Neural cell (in vitro differentiated cells): ENCODE data around the gene POLD1. TPM values are rescaled to one million over a fixed set of nuclear protein-coding genes. Genes with fewer than 3 reads are reported as not detected.
A peak's percentile ranks its signal among the peaks of the same experiment; 100 is the strongest.

Experiments used
- H2AFZ ChIP-seq: fragments of 200-600, 300-800 bp; sonication (generic), shearing (Covaris generic); 2 replicates; pipeline ENCODE4 v1.6.0; 2014; ENCODE audit warnings: low read depth, mild to moderate bottlenecking, antibody characterized with exemption, low read length, moderate library complexity
- H3F3A ChIP-seq: fragments of 200-600 bp; shearing (Covaris generic); 2 replicates; pipeline ENCODE4 v1.6.1; 2016; ENCODE audit warnings: mild to moderate bottlenecking, moderate library complexity, mixed read lengths, antibody characterized with exemption, low read length; ENCODE audit not compliant: insufficient read depth, poor library complexity, severe bottlenecking
- H3K27ac ChIP-seq: fragments of 200-600, 300-800 bp; sonication (generic), shearing (Covaris generic); 2 replicates; pipeline ENCODE4 v1.5.1; 2014; ENCODE audit warnings: mild to moderate bottlenecking, low read length, moderate library complexity
- H3K27me3 ChIP-seq: fragments of 300-800, 200-600 bp; sonication (generic), shearing (Covaris generic); 2 replicates; pipeline ENCODE4 v1.6.0; 2014; ENCODE audit warnings: mild to moderate bottlenecking, low read depth, low read length, moderate library complexity; ENCODE audit not compliant: insufficient read depth
- H3K36me3 ChIP-seq: fragments of 300-800, 200-600 bp; sonication (generic), shearing (Covaris generic); 2 replicates; pipeline ENCODE4 v1.5.1; 2014; ENCODE audit warnings: mild to moderate bottlenecking, antibody characterized with exemption, low read length, moderate library complexity; ENCODE audit not compliant: insufficient read depth
- H3K4me2 ChIP-seq: fragments of 300-800, 200-600 bp; sonication (generic), shearing (Covaris generic); 2 replicates; pipeline ENCODE4 v1.6.0; 2014; ENCODE audit warnings: mild to moderate bottlenecking, low read length
- H3K4me3 ChIP-seq: fragments of 300-800, 200-600 bp; sonication (generic), shearing (Covaris generic); 2 replicates; pipeline ENCODE4 v1.5.1; 2014; ENCODE audit warnings: mild to moderate bottlenecking, low read length, moderate library complexity
- H3K79me2 ChIP-seq: fragments of 200-600 bp; shearing (Covaris generic); replicated peaks from 2 replicates; pipeline ENCODE4 v1.6.0; 2014; ENCODE audit warnings: mild to moderate bottlenecking, low read length, moderate library complexity; ENCODE audit not compliant: insufficient read depth
- H3K9ac ChIP-seq: fragments of 300-800, 200-600 bp; sonication (generic), shearing (Covaris generic); 2 replicates; pipeline ENCODE4 v1.6.1; 2016; ENCODE audit warnings: mild to moderate bottlenecking, low read length, mixed read lengths
- H3K9me2 ChIP-seq: fragments of 200-600 bp; shearing (Covaris generic); 2 replicates; pipeline ENCODE4 v1.6.1; 2016; ENCODE audit warnings: mild to moderate bottlenecking, low read length, mixed read lengths; ENCODE audit not compliant: insufficient read depth
- H3K9me3 ChIP-seq: fragments of 200-600, 300-800 bp; sonication (generic), shearing (Covaris generic); 2 replicates; pipeline ENCODE4 v1.6.1; 2016; ENCODE audit warnings: mild to moderate bottlenecking, mixed run types, low read length, moderate library complexity, mixed read lengths
- H4K20me1 ChIP-seq: fragments of 200-600 bp; shearing (Covaris generic); 2 replicates; pipeline ENCODE4 v1.6.1; 2016; ENCODE audit warnings: mild to moderate bottlenecking, mixed run types; ENCODE audit not compliant: insufficient read depth
- EP300 ChIP-seq: fragments of 450-650 bp; conservative IDR thresholded peaks from 2 replicates; pipeline ENCODE4 v1.6.1; 2014; ENCODE audit warnings: antibody characterized with exemption, mild to moderate bottlenecking, moderate library complexity; ENCODE audit not compliant: poor library complexity, severe bottlenecking
- EZH2 ChIP-seq: fragments of 200-600, 300-800 bp; shearing (Covaris generic), sonication (generic); IDR thresholded peaks from 2 replicates; pipeline ENCODE4 v1.6.1; 2014; ENCODE audit warnings: antibody characterized with exemption, low read length, borderline replicate concordance, mild to moderate bottlenecking; ENCODE audit not compliant: insufficient read depth, poor library complexity, severe bottlenecking
- MXI1 ChIP-seq: fragments of 450-650 bp; conservative IDR thresholded peaks from 2 replicates; pipeline ENCODE4 v1.6.1; 2014; ENCODE audit warnings: antibody characterized with exemption, mild to moderate bottlenecking; ENCODE audit not compliant: poor library complexity, severe bottlenecking
- RAD21 ChIP-seq: fragments of 450-650 bp; conservative IDR thresholded peaks from 2 replicates; pipeline ENCODE4 v1.6.1; 2014; ENCODE audit warnings: antibody characterized with exemption, mild to moderate bottlenecking, moderate library complexity
- SMC3 ChIP-seq: fragments of 450-650 bp; conservative IDR thresholded peaks from 2 replicates; pipeline ENCODE4 v1.6.1; 2014; ENCODE audit warnings: antibody characterized with exemption, mild to moderate bottlenecking, moderate library complexity; ENCODE audit not compliant: poor library complexity
- TAF1 ChIP-seq: IDR thresholded peaks from 2 replicates; pipeline ENCODE4 v1.6.1; 2012; ENCODE audit warnings: low read depth
- polyA plus RNA-seq: library from polyadenylated mRNA; depleted of rRNA; stranded (reverse); fragments of >200 nt; gene quantifications from 2 replicates; pipeline ENCODE4 v1.2.3, GENCODE V29; 2014
- TF ChIP-seq, protein P1 (sequence below): IDR thresholded peaks from 2 replicates; pipeline ENCODE4 v1.6.1; 2012; ENCODE audit warnings: borderline replicate concordance
- TF ChIP-seq, protein P2 (sequence below): fragments of 450-650 bp; IDR thresholded peaks from 2 replicates; pipeline ENCODE4 v1.5.1; 2014; ENCODE audit warnings: antibody characterized with exemption, mild to moderate bottlenecking, moderate library complexity; ENCODE audit not compliant: poor library complexity, severe bottlenecking

The POLD1 gene
- polyA plus RNA-seq, 1 donor from 2014 or later: 13.1 TPM

DNA sequence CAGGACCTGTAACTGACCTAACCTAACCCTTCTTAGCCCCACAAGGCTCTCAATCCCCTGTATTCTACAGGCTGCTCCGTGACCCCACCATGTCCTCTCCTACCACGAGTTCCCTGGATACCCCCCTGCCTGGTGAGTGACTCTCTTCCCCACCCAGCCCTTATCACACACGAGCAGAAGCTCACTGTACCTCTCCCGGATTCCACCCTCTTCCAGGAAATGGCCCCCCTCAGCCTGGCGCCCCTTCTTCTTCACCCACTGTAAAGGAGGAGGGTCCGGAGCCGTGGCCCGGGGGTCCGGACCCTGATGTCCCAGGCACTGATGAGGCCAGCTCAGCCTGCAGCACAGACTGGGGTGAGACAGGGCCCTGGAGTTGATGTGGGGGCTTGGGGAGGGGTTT, 6.6 kb upstream of the POLD1 start:
- Histone ChIP-seq H3K9me2 (no peaks in the 10 kb centered on the region), H2AFZ (no peak overlapping the region), H4K20me1 (no peaks in the 10 kb centered on the region), H3F3A (no peaks in the 10 kb centered on the region), H3K9me3 (no peaks in the 10 kb centered on the region), H3K4me2 (no peak overlapping the region), H3K79me2 (no peaks in the 10 kb centered on the region), H3K27me3 (no peaks in the 10 kb centered on the region), H3K9ac (peak overlapping the region; percentile 66), H3K4me3 (peak overlapping the region; percentile 84), H3K27ac (peak overlapping the region; percentile 73), H3K36me3 (no peaks in the 10 kb centered on the region)
- TF ChIP-seq RAD21: no peak

DNA sequence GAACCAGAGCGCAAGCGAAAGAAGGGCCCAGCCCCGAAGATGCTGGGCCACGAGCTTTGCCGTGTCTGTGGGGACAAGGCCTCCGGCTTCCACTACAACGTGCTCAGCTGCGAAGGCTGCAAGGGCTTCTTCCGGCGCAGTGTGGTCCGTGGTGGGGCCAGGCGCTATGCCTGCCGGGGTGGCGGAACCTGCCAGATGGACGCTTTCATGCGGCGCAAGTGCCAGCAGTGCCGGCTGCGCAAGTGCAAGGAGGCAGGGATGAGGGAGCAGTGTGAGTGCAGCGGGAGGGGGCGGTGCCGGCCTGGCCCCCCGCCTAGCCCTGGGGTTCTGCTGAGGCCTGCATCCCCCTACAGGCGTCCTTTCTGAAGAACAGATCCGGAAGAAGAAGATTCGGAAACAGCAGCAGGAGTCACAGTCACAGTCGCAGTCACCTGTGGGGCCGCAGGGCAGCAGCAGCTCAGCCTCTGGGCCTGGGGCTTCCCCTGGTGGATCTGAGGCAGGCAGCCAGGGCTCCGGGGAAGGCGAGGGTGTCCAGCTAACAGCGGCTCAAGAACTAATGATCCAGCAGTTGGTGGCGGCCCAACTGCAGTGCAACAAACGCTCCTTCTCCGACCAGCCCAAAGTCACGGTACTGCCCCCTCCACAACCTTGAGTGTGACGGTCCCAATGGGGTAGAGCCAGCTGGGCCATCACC, 5.8 kb upstream of the POLD1 start:
- TF ChIP-seq RAD21: no peak
- TF ChIP-seq, protein P1, sequence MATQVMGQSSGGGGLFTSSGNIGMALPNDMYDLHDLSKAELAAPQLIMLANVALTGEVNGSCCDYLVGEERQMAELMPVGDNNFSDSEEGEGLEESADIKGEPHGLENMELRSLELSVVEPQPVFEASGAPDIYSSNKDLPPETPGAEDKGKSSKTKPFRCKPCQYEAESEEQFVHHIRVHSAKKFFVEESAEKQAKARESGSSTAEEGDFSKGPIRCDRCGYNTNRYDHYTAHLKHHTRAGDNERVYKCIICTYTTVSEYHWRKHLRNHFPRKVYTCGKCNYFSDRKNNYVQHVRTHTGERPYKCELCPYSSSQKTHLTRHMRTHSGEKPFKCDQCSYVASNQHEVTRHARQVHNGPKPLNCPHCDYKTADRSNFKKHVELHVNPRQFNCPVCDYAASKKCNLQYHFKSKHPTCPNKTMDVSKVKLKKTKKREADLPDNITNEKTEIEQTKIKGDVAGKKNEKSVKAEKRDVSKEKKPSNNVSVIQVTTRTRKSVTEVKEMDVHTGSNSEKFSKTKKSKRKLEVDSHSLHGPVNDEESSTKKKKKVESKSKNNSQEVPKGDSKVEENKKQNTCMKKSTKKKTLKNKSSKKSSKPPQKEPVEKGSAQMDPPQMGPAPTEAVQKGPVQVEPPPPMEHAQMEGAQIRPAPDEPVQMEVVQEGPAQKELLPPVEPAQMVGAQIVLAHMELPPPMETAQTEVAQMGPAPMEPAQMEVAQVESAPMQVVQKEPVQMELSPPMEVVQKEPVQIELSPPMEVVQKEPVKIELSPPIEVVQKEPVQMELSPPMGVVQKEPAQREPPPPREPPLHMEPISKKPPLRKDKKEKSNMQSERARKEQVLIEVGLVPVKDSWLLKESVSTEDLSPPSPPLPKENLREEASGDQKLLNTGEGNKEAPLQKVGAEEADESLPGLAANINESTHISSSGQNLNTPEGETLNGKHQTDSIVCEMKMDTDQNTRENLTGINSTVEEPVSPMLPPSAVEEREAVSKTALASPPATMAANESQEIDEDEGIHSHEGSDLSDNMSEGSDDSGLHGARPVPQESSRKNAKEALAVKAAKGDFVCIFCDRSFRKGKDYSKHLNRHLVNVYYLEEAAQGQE: no peak
- no peak for TF ChIP-seq TAF1
- TF ChIP-seq SMC3: no peak
- no peak for TF ChIP-seq EZH2
- peaks cover 2% of the 10 kb centered on the region for H3F3A ChIP-seq
- no peak overlapping the region for H3K4me2 ChIP-seq
- no peak overlapping the region for H3K9ac ChIP-seq
- H2AFZ ChIP-seq: no peak overlapping the region
- no peaks in the 10 kb centered on the region for H3K79me2 ChIP-seq
- H3K9me3 ChIP-seq: no peaks in the 10 kb centered on the region
- no peaks in the 10 kb centered on the region for H3K27me3 ChIP-seq
- no peaks in the 10 kb centered on the region for H3K36me3 ChIP-seq
- no peaks in the 10 kb centered on the region for H3K9me2 ChIP-seq
- H3K27ac ChIP-seq: no peak overlapping the region
- H3K4me3 ChIP-seq: no peak overlapping the region
- H4K20me1 ChIP-seq: no peaks in the 10 kb centered on the region

DNA sequence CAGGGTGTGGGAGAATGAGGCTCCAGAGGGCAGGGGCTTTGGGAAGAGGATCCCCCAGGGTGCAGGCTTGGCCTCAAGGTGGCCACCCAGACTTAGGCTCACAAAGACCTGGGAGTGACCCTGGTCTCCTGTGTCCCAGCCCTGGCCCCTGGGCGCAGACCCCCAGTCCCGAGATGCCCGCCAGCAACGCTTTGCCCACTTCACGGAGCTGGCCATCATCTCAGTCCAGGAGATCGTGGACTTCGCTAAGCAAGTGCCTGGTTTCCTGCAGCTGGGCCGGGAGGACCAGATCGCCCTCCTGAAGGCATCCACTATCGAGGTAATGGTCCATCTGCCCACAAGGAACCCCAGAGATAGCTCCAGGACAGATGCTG, 5.3 kb upstream of the POLD1 start:
- no peaks in the 10 kb centered on the region for H3K9me3 ChIP-seq
- no peaks in the 10 kb centered on the region for H3K36me3 ChIP-seq
- H3K4me3 ChIP-seq: no peak overlapping the region
- H2AFZ ChIP-seq: no peak overlapping the region
- TF ChIP-seq EZH2 (no peak), SMC3 (no peak), TAF1 (no peak), MXI1 (no peak), RAD21 (no peak), EP300 (no peak)
- TF ChIP-seq, protein P1: no peak
- TF ChIP-seq, protein P2, sequence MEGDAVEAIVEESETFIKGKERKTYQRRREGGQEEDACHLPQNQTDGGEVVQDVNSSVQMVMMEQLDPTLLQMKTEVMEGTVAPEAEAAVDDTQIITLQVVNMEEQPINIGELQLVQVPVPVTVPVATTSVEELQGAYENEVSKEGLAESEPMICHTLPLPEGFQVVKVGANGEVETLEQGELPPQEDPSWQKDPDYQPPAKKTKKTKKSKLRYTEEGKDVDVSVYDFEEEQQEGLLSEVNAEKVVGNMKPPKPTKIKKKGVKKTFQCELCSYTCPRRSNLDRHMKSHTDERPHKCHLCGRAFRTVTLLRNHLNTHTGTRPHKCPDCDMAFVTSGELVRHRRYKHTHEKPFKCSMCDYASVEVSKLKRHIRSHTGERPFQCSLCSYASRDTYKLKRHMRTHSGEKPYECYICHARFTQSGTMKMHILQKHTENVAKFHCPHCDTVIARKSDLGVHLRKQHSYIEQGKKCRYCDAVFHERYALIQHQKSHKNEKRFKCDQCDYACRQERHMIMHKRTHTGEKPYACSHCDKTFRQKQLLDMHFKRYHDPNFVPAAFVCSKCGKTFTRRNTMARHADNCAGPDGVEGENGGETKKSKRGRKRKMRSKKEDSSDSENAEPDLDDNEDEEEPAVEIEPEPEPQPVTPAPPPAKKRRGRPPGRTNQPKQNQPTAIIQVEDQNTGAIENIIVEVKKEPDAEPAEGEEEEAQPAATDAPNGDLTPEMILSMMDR: no peak
- no peaks in the 10 kb centered on the region for H3K27me3 ChIP-seq
- no peak overlapping the region for H3K9ac ChIP-seq
- no peak overlapping the region for H3K27ac ChIP-seq
- H3K9me2 ChIP-seq: no peaks in the 10 kb centered on the region
- no peak overlapping the region for H3K4me2 ChIP-seq
- H4K20me1 ChIP-seq: no peaks in the 10 kb centered on the region
- peaks cover 4% of the 10 kb centered on the region for H3F3A ChIP-seq
- H3K79me2 ChIP-seq: no peaks in the 10 kb centered on the region
